ENCODE data around the gene PRDM9. TPM values are rescaled to one million over a fixed set of nuclear protein-coding genes. Genes with fewer than 3 reads are reported as not detected.
"Not testable (repeated sequence)": the region's sequence is repeated elsewhere in the genome, so short reads cannot be mapped to it uniquely, and the experiment has no call there.

The PRDM9 gene
- total RNA-seq, 2 donors from 2014 or later: not detected

DNA sequence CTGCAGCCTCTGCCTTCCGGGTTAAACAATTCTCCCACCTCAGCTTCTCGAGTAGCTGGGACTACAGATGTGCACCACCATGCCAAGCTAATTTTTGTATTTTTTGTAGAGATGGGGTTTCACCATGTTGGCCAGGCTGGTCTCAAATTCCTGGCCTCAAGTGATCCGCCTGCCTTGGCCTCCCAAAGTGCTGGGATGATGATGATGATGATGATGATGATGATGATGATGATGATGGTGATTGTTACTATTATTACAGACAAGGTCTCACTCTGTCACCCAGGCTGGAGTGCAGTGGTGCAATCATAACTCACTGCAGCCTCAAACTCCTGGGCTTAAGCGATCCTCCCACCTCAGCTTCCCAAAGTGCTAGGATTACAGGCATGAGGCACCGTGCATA lies 3.0 kb downstream of the PRDM9 start:
- not testable (repeated sequence) for ATAC-seq; H3K27ac Mint-ChIP-seq; DNase-seq (ENCODE audit: low spot score in 2 of 2)
- Mint-ChIP-seq H3K9me3 (peaks cover 33 to 36% of the 10 kb centered on the region in 2 donors), H3K36me3 (peaks cover 16 to 17% of the 10 kb centered on the region in 2 donors)

GRCh38 chr5:23522553-23522952 lies 15.1 kb downstream of the PRDM9 start:
- Mint-ChIP-seq H3K27ac (no peak overlapping the region), H3K9me3 (peaks cover 11 to 16% of the 10 kb centered on the region in 2 donors), H3K36me3 (peaks cover 0 to 5% of the 10 kb centered on the region in 2 donors)
- ATAC-seq (no peak), DNase-seq (ENCODE audit: low spot score in 2 of 2) (no peak)

DNA sequence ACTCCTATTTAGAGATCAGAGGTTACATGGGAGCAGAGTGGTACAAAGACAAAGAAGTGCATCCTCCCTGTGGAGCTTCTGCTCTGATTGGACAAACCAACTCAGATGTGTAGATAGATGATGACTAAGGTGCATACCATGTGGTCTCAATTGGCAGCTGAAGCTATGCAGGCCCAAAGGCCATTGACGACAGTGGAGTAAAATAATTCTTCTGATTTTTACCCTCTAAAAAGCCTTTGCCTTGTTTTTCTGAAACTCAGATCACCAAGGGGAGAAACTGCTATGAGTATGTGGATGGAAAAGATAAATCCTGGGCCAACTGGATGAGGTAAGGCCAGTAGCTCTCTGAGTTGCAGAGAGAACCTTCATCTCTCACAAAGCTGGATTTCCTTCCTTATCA lies 15.6 kb downstream of the PRDM9 start:
- ATAC-seq (no peak), DNase-seq (ENCODE audit: low spot score in 2 of 2) (no peak)
- Mint-ChIP-seq H3K36me3 (peaks cover 0 to 5% of the 10 kb centered on the region in 2 donors), H3K27ac (no peak overlapping the region), H3K9me3 (peaks cover 12 to 18% of the 10 kb centered on the region in 2 donors)

DNA sequence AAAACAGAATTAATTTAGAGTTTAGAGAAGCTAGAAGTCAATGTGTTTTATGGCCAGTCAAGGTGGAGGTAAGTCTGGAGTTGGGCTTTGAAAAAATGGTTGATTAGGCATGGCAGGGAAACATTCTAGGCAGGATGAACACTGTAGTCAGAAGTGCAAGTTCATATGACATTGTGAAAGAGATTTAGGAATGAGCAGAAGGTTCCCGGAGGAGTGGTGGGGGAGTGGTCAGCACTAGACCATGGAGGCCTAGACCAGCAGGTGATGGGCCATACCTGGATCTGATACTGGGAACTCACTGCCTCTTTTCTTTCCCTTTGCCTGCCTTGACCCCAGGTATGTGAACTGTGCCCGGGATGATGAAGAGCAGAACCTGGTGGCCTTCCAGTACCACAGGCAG lies 16.6 kb downstream of the PRDM9 start:
- Mint-ChIP-seq H3K36me3 (peaks cover 0 to 13% of the 10 kb centered on the region in 2 donors), H3K9me3 (peaks cover 21 to 27% of the 10 kb centered on the region in 2 donors), H3K27ac (no peak overlapping the region)
- no peak for DNase-seq (ENCODE audit: low spot score in 2 of 2)
- no peak for ATAC-seq

- peaks cover 16 to 23% of the 10 kb centered on the region in 2 donors for H3K9me3 Mint-ChIP-seq
- peaks cover 0 to 13% of the 10 kb centered on the region in 2 donors for H3K36me3 Mint-ChIP-seq
These were observed 18.3 kb downstream of the PRDM9 start for GRCh38 chr5:23525751-23526150.

DNA sequence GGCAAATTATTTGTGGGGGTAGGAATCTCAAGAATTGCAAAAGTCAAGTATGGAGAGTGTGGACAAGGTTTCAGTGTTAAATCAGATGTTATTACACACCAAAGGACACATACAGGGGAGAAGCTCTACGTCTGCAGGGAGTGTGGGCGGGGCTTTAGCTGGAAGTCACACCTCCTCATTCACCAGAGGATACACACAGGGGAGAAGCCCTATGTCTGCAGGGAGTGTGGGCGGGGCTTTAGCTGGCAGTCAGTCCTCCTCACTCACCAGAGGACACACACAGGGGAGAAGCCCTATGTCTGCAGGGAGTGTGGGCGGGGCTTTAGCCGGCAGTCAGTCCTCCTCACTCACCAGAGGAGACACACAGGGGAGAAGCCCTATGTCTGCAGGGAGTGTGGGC lies 19.2 kb downstream of the PRDM9 start:
- H3K27ac Mint-ChIP-seq; ATAC-seq; DNase-seq (ENCODE audit: low spot score in 2 of 2): not testable (repeated sequence)
- peaks cover 0 to 13% of the 10 kb centered on the region in 2 donors for H3K36me3 Mint-ChIP-seq
- H3K9me3 Mint-ChIP-seq: peaks cover 16 to 22% of the 10 kb centered on the region in 2 donors

More at GRCh38 chr5:23525751-23526150, 18.3 kb downstream of the PRDM9 start:
- no peak for DNase-seq (ENCODE audit: low spot score in 2 of 2)
- H3K27ac Mint-ChIP-seq: no peak overlapping the region
- no peak for ATAC-seq

DNA sequence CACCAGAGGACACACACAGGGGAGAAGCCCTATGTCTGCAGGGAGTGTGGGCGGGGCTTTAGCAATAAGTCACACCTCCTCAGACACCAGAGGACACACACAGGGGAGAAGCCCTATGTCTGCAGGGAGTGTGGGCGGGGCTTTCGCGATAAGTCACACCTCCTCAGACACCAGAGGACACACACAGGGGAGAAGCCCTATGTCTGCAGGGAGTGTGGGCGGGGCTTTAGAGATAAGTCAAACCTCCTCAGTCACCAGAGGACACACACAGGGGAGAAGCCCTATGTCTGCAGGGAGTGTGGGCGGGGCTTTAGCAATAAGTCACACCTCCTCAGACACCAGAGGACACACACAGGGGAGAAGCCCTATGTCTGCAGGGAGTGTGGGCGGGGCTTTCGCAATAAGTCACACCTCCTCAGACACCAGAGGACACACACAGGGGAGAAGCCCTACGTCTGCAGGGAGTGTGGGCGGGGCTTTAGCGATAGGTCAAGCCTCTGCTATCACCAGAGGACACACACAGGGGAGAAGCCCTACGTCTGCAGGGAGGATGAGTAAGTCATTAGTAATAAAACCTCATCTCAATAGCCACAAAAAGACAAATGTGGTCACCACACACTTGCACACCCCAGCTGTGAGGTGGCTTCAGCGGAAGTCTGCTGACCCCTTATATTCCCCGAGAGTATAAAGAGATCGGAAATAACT lies 20.0 kb downstream of the PRDM9 start:
- Mint-ChIP-seq H3K36me3 (peaks cover 0 to 13% of the 10 kb centered on the region in 2 donors), H3K9me3 (peaks cover 16 to 22% of the 10 kb centered on the region in 2 donors)
- ATAC-seq; H3K27ac Mint-ChIP-seq; DNase-seq (ENCODE audit: low spot score in 2 of 2): not testable (repeated sequence)

GRCh38 chr5:23528677-23529076 lies 21.3 kb downstream of the PRDM9 start:
- peaks cover 0 to 13% of the 10 kb centered on the region in 2 donors for H3K36me3 Mint-ChIP-seq
- DNase-seq (ENCODE audit: low spot score in 2 of 2) (no peak), ATAC-seq (no peak)
- H3K9me3 Mint-ChIP-seq: peaks cover 16 to 24% of the 10 kb centered on the region in 2 donors
- no peak overlapping the region for H3K27ac Mint-ChIP-seq

DNA sequence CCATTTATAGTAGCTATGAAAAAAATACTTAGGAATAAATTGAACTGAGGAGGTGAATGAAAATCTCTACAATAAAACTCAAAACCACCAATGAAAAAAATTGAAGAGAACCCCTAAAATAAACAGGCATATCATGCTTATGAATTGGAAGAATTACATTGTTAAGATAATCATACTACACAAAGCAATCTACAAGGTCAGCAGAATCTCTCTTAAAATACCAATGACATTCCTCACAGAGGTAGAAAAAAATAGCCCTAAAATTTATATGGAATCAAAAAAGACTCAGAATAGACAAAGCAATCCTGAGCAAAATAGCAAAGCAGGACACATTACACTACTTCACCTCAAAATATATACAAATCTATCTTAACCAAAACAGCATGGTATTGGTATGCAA lies 23.2 kb downstream of the PRDM9 start:
- no peak for ATAC-seq
- DNase-seq (ENCODE audit: low spot score in 2 of 2): no peak
- Mint-ChIP-seq H3K9me3 (peaks cover 11 to 21% of the 10 kb centered on the region in 2 donors), H3K27ac (no peak overlapping the region), H3K36me3 (peaks cover 0 to 13% of the 10 kb centered on the region in 2 donors)

GRCh38 chr5:23571059-23571458 lies 63.6 kb downstream of the PRDM9 start:
- Mint-ChIP-seq H3K9me3 (peaks cover 11 to 18% of the 10 kb centered on the region in 2 donors), H3K36me3 (no peaks in the 10 kb centered on the region), H3K27ac (no peak overlapping the region)
- ATAC-seq: no peak
- DNase-seq (ENCODE audit: low spot score in 2 of 2): no peak
